OCI-LY1 (cell line): ENCODE results near the gene C4A.
"Not testable (repeated sequence)": the region's sequence is repeated elsewhere in the genome, so short reads cannot be mapped to it uniquely, and the experiment has no call there.

Experiments used
- H2AFZ ChIP-seq: fragments of 200-600 bp; sonication (generic), shearing (Covaris generic); 2 replicates; pipeline ENCODE4 v1.6.0; 2014; ENCODE audit warnings: antibody characterized with exemption, mild to moderate bottlenecking, low read length
- H3F3A ChIP-seq: fragments of 200-600 bp; sonication (generic), shearing (Covaris generic); 2 replicates; pipeline ENCODE4 v1.6.0; 2014; ENCODE audit warnings: mild to moderate bottlenecking, antibody characterized with exemption, low read length, moderate library complexity; ENCODE audit not compliant: insufficient read depth
- H3K27ac ChIP-seq: fragments of 200-600 bp; sonication (generic); 2 replicates; pipeline ENCODE4 v1.5.1; 2014; ENCODE audit warnings: low read length, mixed run types, mild to moderate bottlenecking, low read depth; ENCODE audit not compliant: poor library complexity, severe bottlenecking
- H3K27me3 ChIP-seq: fragments of 200-600 bp; sonication (generic); 2 replicates; pipeline ENCODE4 v1.6.0; 2014; ENCODE audit warnings: antibody characterized with exemption, mild to moderate bottlenecking, low read length, moderate library complexity; ENCODE audit not compliant: insufficient read depth
- H3K36me3 ChIP-seq: fragments of 200-600 bp; sonication (generic); 2 replicates; pipeline ENCODE4 v1.6.1; 2014; ENCODE audit warnings: mild to moderate bottlenecking, antibody characterized with exemption, low read length, moderate library complexity, mixed read lengths; ENCODE audit not compliant: insufficient read depth
- H3K4me1 ChIP-seq: fragments of 200-600 bp; sonication (generic); 2 replicates; pipeline ENCODE4 v1.5.1; 2014; ENCODE audit warnings: mild to moderate bottlenecking, low read length, moderate library complexity; ENCODE audit not compliant: insufficient read depth, severe bottlenecking
- H3K4me2 ChIP-seq: fragments of 200-600 bp; sonication (generic), shearing (Covaris generic); 2 replicates; pipeline ENCODE4 v1.6.1; 2014; ENCODE audit warnings: low read length
- H3K4me3 ChIP-seq: fragments of 200-600 bp; sonication (generic); 2 replicates; pipeline ENCODE4 v1.5.1; 2014; ENCODE audit warnings: low read length, low read depth, mild to moderate bottlenecking, mixed read lengths; ENCODE audit not compliant: poor library complexity, severe bottlenecking
- H3K79me2 ChIP-seq: fragments of 200-600 bp; shearing (Covaris generic); 2 replicates; pipeline ENCODE4 v1.6.1; 2016; ENCODE audit warnings: mixed run types, low read length, mixed read lengths; ENCODE audit not compliant: insufficient read depth
- H3K9ac ChIP-seq: fragments of 200-600 bp; sonication (generic), shearing (Covaris generic); 2 replicates; pipeline ENCODE4 v1.6.1; 2014; ENCODE audit warnings: mild to moderate bottlenecking, low read length, mixed read lengths
- H3K9me2 ChIP-seq: fragments of 200-600 bp; sonication (generic), shearing (Covaris generic); 2 replicates; pipeline ENCODE4 v1.6.1; 2014; ENCODE audit warnings: low read depth, mild to moderate bottlenecking, low read length, mixed read lengths
- H3K9me3 ChIP-seq: fragments of 200-600 bp; shearing (Covaris generic); 2 replicates; pipeline ENCODE4 v1.6.1; 2014; ENCODE audit warnings: low read length, mixed read lengths
- H4K20me1 ChIP-seq: fragments of 200-600 bp; sonication (generic), shearing (Covaris generic); 2 replicates; pipeline ENCODE4 v1.6.0; 2016; ENCODE audit warnings: mild to moderate bottlenecking, low read length; ENCODE audit not compliant: insufficient read depth

The C4A gene

DNA sequence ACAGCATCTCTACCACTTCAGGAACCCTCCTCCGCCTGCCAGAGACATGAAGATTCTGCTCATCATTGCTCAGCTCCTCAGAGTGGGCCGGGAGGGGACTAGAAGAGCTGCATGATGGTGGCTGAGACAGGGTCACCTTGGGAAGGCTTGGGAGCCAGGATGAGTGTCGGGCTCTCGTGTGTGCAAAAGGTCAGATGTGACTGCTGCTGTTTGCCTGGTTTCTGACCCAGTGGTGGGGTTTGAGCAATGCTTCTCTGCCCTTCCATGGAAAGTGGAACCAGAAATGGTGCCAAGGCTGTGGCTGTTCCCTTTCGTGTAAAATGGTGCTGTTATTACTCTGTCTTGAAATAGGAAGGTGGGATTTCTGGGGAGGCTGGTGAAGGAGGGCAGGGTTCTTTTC lies 31.9 kb downstream of the C4A start:
- not testable (repeated sequence) for H3K27me3 ChIP-seq, H3F3A ChIP-seq, H3K9me2 ChIP-seq, H3K9me3 ChIP-seq, H3K79me2 ChIP-seq, H3K36me3 ChIP-seq, H3K4me3 ChIP-seq, H4K20me1 ChIP-seq, H3K27ac ChIP-seq, H3K4me1 ChIP-seq, H3K4me2 ChIP-seq, H3K9ac ChIP-seq, H2AFZ ChIP-seq

DNA sequence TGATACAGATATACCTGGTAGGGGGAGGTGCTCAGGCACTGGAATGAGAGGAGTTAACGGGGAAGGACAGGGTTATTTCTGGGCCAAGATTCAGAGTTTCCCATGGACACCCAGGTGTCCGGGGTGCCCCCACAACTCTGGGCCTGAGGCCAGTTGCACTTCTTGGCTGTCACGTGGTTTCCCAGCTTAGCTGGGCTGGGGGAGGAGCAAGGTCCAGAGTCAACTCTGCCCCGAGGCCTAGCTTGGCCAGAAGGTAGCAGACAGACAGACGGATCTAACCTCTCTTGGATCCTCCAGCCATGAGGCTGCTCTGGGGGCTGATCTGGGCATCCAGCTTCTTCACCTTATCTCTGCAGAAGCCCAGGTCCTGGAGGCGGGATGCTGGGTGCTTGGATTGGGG lies 32.7 kb downstream of the C4A start, which contains the start of gene C4B:
Gene C4B, plus strand, starts transcription at position 249 of the 400 bp plus-strand sequence. Its CDS starts 51 bp downstream, at position 300.
- not testable (repeated sequence) for H3K36me3 ChIP-seq, H3K27me3 ChIP-seq, H3K79me2 ChIP-seq, H3K9ac ChIP-seq, H4K20me1 ChIP-seq, H3K4me3 ChIP-seq, H3K4me1 ChIP-seq, H3F3A ChIP-seq, H3K4me2 ChIP-seq, H3K27ac ChIP-seq, H3K9me2 ChIP-seq, H2AFZ ChIP-seq, H3K9me3 ChIP-seq

DNA sequence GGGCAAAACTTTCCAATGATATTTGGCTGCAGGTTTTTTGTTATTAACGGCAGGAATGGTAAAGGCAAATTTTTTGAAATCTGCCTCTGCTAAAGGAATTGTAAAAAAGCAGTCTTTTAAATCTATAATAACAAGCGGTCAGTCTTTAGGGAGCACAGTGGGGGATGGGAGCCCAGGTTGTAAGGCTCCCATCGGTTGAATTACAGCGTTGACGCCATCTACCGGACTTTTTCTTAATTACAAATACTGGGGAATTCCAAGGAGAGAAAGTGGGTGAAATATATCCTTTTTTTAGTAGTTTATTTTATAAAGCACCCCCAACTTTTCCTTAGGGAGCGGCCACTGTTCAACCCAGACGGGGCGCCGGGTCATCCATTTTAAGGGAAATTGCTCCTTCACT lies 40.2 kb downstream of the C4A start:
- not testable (repeated sequence) for H3F3A ChIP-seq, H3K4me2 ChIP-seq, H3K9ac ChIP-seq, H3K36me3 ChIP-seq, H3K27me3 ChIP-seq, H3K4me1 ChIP-seq, H3K79me2 ChIP-seq, H4K20me1 ChIP-seq, H3K4me3 ChIP-seq, H2AFZ ChIP-seq, H3K9me3 ChIP-seq, H3K9me2 ChIP-seq, H3K27ac ChIP-seq

- not testable (repeated sequence) for H3K4me3 ChIP-seq, H3K9me3 ChIP-seq, H2AFZ ChIP-seq
Observed at GRCh38 chr6:32028631-32029030, 46.8 kb downstream of the C4A start.

DNA sequence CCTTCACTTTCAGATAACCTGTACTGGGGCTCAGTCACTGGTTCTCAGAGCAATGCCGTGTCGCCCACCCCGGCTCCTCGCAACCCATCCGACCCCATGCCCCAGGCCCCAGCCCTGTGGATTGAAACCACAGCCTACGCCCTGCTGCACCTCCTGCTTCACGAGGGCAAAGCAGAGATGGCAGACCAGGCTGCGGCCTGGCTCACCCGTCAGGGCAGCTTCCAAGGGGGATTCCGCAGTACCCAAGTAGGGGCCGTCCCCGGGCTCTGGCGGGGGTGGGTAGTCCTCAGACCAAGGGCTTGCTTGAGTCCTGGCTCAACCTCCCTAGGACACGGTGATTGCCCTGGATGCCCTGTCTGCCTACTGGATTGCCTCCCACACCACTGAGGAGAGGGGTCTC lies 47.7 kb downstream of the C4A start:
- H3F3A ChIP-seq, H3K4me1 ChIP-seq, H3K9me2 ChIP-seq, H4K20me1 ChIP-seq, H3K4me3 ChIP-seq, H3K9ac ChIP-seq, H3K4me2 ChIP-seq, H3K27ac ChIP-seq, H3K9me3 ChIP-seq, H2AFZ ChIP-seq, H3K79me2 ChIP-seq, H3K36me3 ChIP-seq, H3K27me3 ChIP-seq: not testable (repeated sequence)

More at GRCh38 chr6:32028631-32029030, 46.8 kb downstream of the C4A start:
- H3K27me3 ChIP-seq, H4K20me1 ChIP-seq, H3K9ac ChIP-seq, H3F3A ChIP-seq, H3K9me2 ChIP-seq, H3K4me2 ChIP-seq, H3K4me1 ChIP-seq, H3K79me2 ChIP-seq, H3K27ac ChIP-seq, H3K36me3 ChIP-seq: not testable (repeated sequence)

GRCh38 chr6:32035283-32036013 lies 53.6 kb downstream of the C4A start:
- not testable (repeated sequence) for H4K20me1 ChIP-seq, H3K9ac ChIP-seq, H3K79me2 ChIP-seq, H3K9me3 ChIP-seq, H3F3A ChIP-seq, H3K4me1 ChIP-seq, H3K36me3 ChIP-seq, H3K27me3 ChIP-seq, H3K4me2 ChIP-seq, H3K9me2 ChIP-seq, H2AFZ ChIP-seq, H3K4me3 ChIP-seq, H3K27ac ChIP-seq

- H3K36me3 ChIP-seq, H3F3A ChIP-seq, H3K4me2 ChIP-seq, H3K4me1 ChIP-seq, H2AFZ ChIP-seq, H3K9me3 ChIP-seq, H3K27ac ChIP-seq, H3K79me2 ChIP-seq, H3K9ac ChIP-seq, H3K9me2 ChIP-seq, H3K4me3 ChIP-seq, H3K27me3 ChIP-seq, H4K20me1 ChIP-seq: not testable (repeated sequence)
Observed at GRCh38 chr6:32037136-32037535, 55.3 kb downstream of the C4A start.
